HFF-Myc (cell line): ENCODE results near the gene ADAMTS17.

Source experiments
- DNase-seq: peaks from one replicate; pipeline ENCODE4 v3.0.0-alpha.2; 2011; ENCODE audit warnings: low read depth; ENCODE audit errors: extremely low read depth
- H3K4me3 ChIP-seq: replicated peaks from 2 replicates; pipeline ENCODE4 v1.5.1; 2011; ENCODE audit warnings: low read depth, mild to moderate bottlenecking, control low read depth, low read length
- TF ChIP-seq, protein P1 (sequence below): IDR thresholded peaks from 2 replicates; pipeline ENCODE4 v1.5.1; 2012; ENCODE audit warnings: mild to moderate bottlenecking, low read depth, low read length, control low read depth; ENCODE audit errors: missing control alignments

ADAMTS17 gene

GRCh38 chr15:100285641-100286295 lies 56.0 kb downstream of the ADAMTS17 start:
- DNase-seq: no peak
- TF ChIP-seq, protein P1, sequence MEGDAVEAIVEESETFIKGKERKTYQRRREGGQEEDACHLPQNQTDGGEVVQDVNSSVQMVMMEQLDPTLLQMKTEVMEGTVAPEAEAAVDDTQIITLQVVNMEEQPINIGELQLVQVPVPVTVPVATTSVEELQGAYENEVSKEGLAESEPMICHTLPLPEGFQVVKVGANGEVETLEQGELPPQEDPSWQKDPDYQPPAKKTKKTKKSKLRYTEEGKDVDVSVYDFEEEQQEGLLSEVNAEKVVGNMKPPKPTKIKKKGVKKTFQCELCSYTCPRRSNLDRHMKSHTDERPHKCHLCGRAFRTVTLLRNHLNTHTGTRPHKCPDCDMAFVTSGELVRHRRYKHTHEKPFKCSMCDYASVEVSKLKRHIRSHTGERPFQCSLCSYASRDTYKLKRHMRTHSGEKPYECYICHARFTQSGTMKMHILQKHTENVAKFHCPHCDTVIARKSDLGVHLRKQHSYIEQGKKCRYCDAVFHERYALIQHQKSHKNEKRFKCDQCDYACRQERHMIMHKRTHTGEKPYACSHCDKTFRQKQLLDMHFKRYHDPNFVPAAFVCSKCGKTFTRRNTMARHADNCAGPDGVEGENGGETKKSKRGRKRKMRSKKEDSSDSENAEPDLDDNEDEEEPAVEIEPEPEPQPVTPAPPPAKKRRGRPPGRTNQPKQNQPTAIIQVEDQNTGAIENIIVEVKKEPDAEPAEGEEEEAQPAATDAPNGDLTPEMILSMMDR: no peak
- H3K4me3 ChIP-seq: no peak overlapping the region

GRCh38 chr15:100284701-100285100 lies 57.1 kb downstream of the ADAMTS17 start:
- no peak for DNase-seq
- TF ChIP-seq, protein P1: no peak
- no peak overlapping the region for H3K4me3 ChIP-seq

- TF ChIP-seq, protein P1: no peak
- H3K4me3 ChIP-seq: no peak overlapping the region
- no peak for DNase-seq
These were observed 57.6 kb downstream of the ADAMTS17 start for GRCh38 chr15:100284191-100284590.

DNA sequence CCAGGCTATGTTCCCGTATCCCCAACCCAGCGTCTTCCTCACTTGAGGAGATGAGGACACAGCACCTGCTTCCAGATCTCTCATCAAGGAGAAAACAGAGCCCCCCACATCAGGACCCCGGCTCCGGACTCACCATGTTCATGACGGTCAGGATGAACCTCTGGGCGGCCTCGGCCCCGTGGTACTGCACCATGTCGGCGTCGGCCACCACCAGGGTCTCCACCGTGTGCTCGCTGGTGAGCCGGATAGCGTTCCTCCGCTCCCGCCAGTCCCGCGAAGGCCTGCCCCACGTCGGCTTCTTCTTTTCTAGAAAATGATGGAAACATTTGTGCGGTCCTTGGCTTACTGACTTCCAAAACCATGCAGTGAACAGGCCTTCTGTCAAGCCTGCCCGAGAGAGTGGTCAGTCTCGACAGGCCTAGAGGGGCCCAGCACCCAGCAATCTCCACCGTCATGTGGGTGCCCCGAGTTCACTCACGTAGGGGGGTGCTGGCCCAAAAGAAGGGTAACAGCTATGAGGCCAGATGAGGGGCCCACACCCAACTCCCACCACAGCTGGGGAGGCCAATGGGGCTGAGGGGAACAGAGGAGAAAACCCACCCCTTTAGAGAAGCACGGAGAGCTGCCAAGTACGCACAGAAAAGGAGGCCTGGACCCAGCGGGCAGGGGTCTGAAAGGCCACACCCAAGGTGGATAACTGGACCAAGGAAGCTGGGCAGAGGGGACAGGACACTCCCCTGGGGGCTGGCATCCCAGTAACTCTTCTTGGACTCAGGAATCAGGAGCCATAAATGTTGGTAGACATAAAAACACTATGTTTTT lies 60.5 kb downstream of the ADAMTS17 start:
- H3K4me3 ChIP-seq: no peak overlapping the region
- TF ChIP-seq, protein P1: no peak
- DNase-seq: no peak

DNA sequence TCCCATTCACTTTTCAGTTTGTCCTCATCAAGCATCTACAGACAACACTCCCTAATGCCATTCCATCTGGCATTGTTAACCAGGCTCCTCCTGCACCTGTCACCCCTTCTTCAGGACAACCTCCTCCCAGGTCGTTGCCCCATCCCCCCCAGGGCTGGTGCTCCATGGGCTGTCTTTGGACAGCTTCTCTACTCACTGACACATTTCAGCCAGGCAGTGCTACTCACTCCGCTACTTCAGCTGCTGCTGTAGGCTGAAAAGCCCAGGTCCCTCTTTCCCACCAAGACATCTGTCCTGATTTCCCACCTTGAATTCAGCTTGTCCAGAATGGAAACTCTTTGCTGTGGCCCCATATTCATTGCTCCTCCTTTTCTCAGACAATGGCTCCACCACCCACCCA lies 61.9 kb downstream of the ADAMTS17 start:
- DNase-seq: no peak
- TF ChIP-seq, protein P1: no peak
- H3K4me3 ChIP-seq: no peak overlapping the region

GRCh38 chr15:100279446-100279845 lies 62.3 kb downstream of the ADAMTS17 start:
- no peak overlapping the region for H3K4me3 ChIP-seq
- TF ChIP-seq, protein P1: no peak
- DNase-seq: no peak
